H1 (cell line): ENCODE data around the gene VPS37C.

Experiments used
- CTCF ChIP-seq, 3 experiments: IDR thresholded peaks; 1 replicate in 2 of 3; 2 replicates in 1 of 3; pipeline versions ENCODE4 v1.5.1 to v1.6.1; 2011; ENCODE audit warnings: low read length in 3 of 3, mild to moderate bottlenecking in 3 of 3, inconsistent platforms in 2 of 3, low read depth in 1 of 3, moderate library complexity in 1 of 3; ENCODE audit not compliant: insufficient read depth in 1 of 3; ENCODE audit errors: control extremely low read depth in 1 of 3
- EP300 ChIP-seq, 2 experiments: IDR thresholded peaks; 1 replicate in 1 of 2; 2 replicates in 1 of 2; pipeline ENCODE4 v1.6.1; 2011 to 2012; ENCODE audit warnings: low read depth in 2 of 2, low read length in 2 of 2, mild to moderate bottlenecking in 2 of 2, borderline replicate concordance in 1 of 2, inconsistent platforms in 1 of 2, moderate library complexity in 1 of 2
- EZH2 ChIP-seq: fragments of 200-600 bp; sonication (generic); IDR thresholded peaks from 2 replicates; pipeline ENCODE4 v1.7.1; 2012; ENCODE audit warnings: low read depth, mild to moderate bottlenecking, moderate library complexity, low read length, inconsistent platforms; ENCODE audit not compliant: severe bottlenecking
- JUN ChIP-seq: IDR thresholded peaks from 2 replicates; pipeline ENCODE4 v1.6.1; 2011; ENCODE audit warnings: low read depth, mild to moderate bottlenecking, improper control_type of control experiment, low read length
- RFX5 ChIP-seq: IDR thresholded peaks from 2 replicates; pipeline ENCODE4 v1.6.1; 2011; ENCODE audit warnings: low read depth, low read length, improper control_type of control experiment, borderline replicate concordance
- SRF ChIP-seq: IDR thresholded peaks from 2 replicates; pipeline ENCODE4 v1.6.1; 2011; ENCODE audit warnings: mild to moderate bottlenecking, low read depth, low read length, moderate library complexity
- TAF1 ChIP-seq: IDR thresholded peaks from 2 replicates; pipeline ENCODE4 v1.6.1; 2011; ENCODE audit warnings: mild to moderate bottlenecking, low read depth, low read length
- USF2 ChIP-seq: IDR thresholded peaks from 2 replicates; pipeline ENCODE4 v1.6.1; 2011; ENCODE audit warnings: low read length, improper control_type of control experiment

- TF ChIP-seq CTCF (IDR thresholded peaks at IDR 0.05; ENCODE audit: control extremely low read depth in 1 of 3, insufficient read depth in 1 of 3, low read depth in 1 of 3, low read length in 3 of 3) = no peak
- no peak for TF ChIP-seq EP300 (IDR thresholded peaks at IDR 0.05; ENCODE audit: borderline replicate concordance in 1 of 2, low read depth in 2 of 2, low read length in 2 of 2)
- TF ChIP-seq EZH2 = no peak
- TF ChIP-seq TAF1 = no peak
- TF ChIP-seq USF2 = no peak
- no peak for TF ChIP-seq SRF
- TF ChIP-seq RFX5 = no peak
- TF ChIP-seq JUN = no peak
These were observed 20.8 kb downstream of the VPS37C start for GRCh38 chr11:61140416-61140815.
